Measurements from ENCODE around the gene KLHL40. TPM values are rescaled to one million over a fixed set of nuclear protein-coding genes. Genes with fewer than 3 reads are reported as not detected.

KLHL40 gene
- total and polyA plus RNA-seq, 10 of the 15 experiments (the other 5 are each of a cell fraction or from before 2014, with no cell fraction given), result not detected

DNA sequence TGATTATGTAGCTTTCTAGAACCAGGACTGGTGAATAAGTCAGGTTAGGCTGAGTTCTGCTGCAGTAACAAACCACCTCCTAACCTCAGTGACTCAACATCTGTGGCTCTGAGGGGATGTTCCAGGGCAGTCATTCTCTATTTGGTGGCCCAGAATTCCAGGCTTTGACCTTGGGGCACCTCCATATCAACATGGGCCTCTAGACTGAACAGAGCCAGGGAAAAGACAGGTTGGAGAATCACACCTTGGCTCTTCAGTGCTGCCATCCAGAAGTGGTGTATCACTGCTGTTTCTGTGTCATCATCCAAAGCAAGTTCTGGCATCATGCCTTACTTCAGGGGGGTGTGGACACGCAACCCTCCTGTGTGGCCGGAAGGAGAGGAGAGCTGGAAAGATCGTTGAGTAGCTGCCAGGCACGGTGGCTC, 16.5 kb upstream of the KLHL40 start:
- no peaks in the 10 kb centered on the region for H4K20me1 ChIP-seq (ENCODE audit: control insufficient read depth, insufficient read depth)
- SMC1A ChIA-PET (ENCODE audit: uncharacterized antibody, unreplicated experiment), result no interaction called here
- TF ChIP-seq WRNIP1 (IDR thresholded peaks at IDR 0.05; ENCODE audit: borderline replicate concordance, low read depth, low read length), result no peak
- TF ChIP-seq ZNF384 (IDR thresholded peaks at IDR 0.05; ENCODE audit: borderline replicate concordance, low read depth, low read length), result no peak
- no peaks in the 10 kb centered on the region for H3K36me3 ChIP-seq (ENCODE audit: control insufficient read depth in 2 of 2, insufficient read depth in 2 of 2, low read length in 1 of 2)
- no peaks in the 10 kb centered on the region for H3K79me2 ChIP-seq (ENCODE audit: control insufficient read depth, insufficient read depth, low read length)
- no peaks in the 10 kb centered on the region; the same call in 2 of the 3 replicates for H3K9me3 ChIP-seq (replicated peaks; ENCODE audit: control insufficient read depth, insufficient read depth, low read length)
- H3K4me3 ChIP-seq, result no peak overlapping the region
- DNase-seq (ENCODE audit: low read depth, low spot score) (no peak), FAIRE-seq (no peak), ATAC-seq (no peak)
- peaks cover 4% of the 10 kb centered on the region for H3K4me1 ChIP-seq (ENCODE audit: control insufficient read depth, insufficient read depth, low read length)
- in situ Hi-C loops (cut with MboI) (no loop called here), intact Hi-C loops (cut with micrococcal nuclease; ENCODE audit: unreplicated experiment) (no loop called here)
- CTCF ChIA-PET, result no interaction called here
- RAD21 ChIA-PET (ENCODE audit: unreplicated experiment), result no interaction called here
- H3K4me2 ChIP-seq (ENCODE audit: control insufficient read depth, insufficient read depth), result no peak overlapping the region
- H3K9ac ChIP-seq (ENCODE audit: control insufficient read depth, insufficient read depth, low read length), result no peak overlapping the region
- no peak overlapping the region for H2AFZ ChIP-seq (ENCODE audit: control insufficient read depth, low read depth, low read length)
- BruUV-seq (replicated peaks), result no TSS peak
- POLR2A ChIA-PET, result interaction anchor here (0.9 kb wide), 1 partner anchor 14 kb away, joined by 3 read pairs; no protein-coding TSS in a partner anchor
- no peak overlapping the region for H3K27ac ChIP-seq (ENCODE audit: control insufficient read depth, insufficient read depth)
- 63% methylated on average over 4 of the region's 4 CpGs for WGBS (ENCODE audit: insufficient coverage, insufficient replicate concordance, low lambda C conversion rate, missing lambda C conversion rate)
- H3K27me3 ChIP-seq (replicated peaks in 1 of 2; ENCODE audit: control insufficient read depth in 2 of 2, insufficient read depth in 2 of 2, low read length in 1 of 2), result no peaks in the 10 kb centered on the region

DNA sequence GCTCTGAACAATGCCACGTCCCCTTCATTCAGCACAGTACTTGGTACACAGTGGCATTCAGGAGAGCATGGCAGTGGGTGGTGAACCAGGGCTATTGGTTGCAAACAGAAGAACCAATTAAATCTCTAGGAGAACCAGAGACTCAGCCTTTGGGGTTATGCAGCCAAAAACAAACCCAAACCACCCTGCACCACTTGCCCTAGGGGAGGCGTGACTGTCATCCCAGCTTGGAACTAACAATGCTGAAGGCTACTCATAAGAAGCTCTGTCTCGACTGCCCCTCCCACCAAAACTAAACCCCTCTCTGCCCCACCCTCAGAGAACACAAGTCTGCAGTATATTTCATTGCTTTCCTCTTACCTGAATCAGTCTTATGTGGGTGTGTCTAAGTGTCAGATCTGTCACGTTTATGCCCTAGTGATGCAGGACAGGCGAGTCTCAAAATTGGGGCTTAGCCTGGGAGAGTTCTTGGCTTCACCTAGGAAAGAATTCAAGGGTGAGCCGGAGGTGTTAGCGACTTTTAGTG, 15.2 kb upstream of the KLHL40 start:
- ChIA-PET POLR2A (no interaction called here), SMC1A (ENCODE audit: uncharacterized antibody, unreplicated experiment) (no interaction called here), CTCF (no interaction called here), RAD21 (ENCODE audit: unreplicated experiment) (no interaction called here)
- in situ Hi-C loops (cut with MboI), result no loop called here
- Histone ChIP-seq H3K79me2 (ENCODE audit: control insufficient read depth, insufficient read depth, low read length) (no peaks in the 10 kb centered on the region), H3K9me3 (replicated peaks; ENCODE audit: control insufficient read depth, insufficient read depth, low read length) (no peaks in the 10 kb centered on the region; the same call in 2 of the 3 replicates), H3K27me3 (replicated peaks in 1 of 2; ENCODE audit: control insufficient read depth in 2 of 2, insufficient read depth in 2 of 2, low read length in 1 of 2) (no peaks in the 10 kb centered on the region), H3K27ac (ENCODE audit: control insufficient read depth, insufficient read depth) (no peak overlapping the region), H3K36me3 (ENCODE audit: control insufficient read depth in 2 of 2, insufficient read depth in 2 of 2, low read length in 1 of 2) (no peaks in the 10 kb centered on the region), H4K20me1 (ENCODE audit: control insufficient read depth, insufficient read depth) (no peaks in the 10 kb centered on the region), H3K4me1 (ENCODE audit: control insufficient read depth, insufficient read depth, low read length) (no peaks in the 10 kb centered on the region), H3K9ac (ENCODE audit: control insufficient read depth, insufficient read depth, low read length) (no peak overlapping the region), H3K4me3 (no peak overlapping the region), H2AFZ (ENCODE audit: control insufficient read depth, low read depth, low read length) (no peak overlapping the region), H3K4me2 (ENCODE audit: control insufficient read depth, insufficient read depth) (no peak overlapping the region)
- DNase-seq (ENCODE audit: low read depth, low spot score) (no peak), FAIRE-seq (no peak), ATAC-seq (no peak)
- WGBS (ENCODE audit: insufficient coverage, insufficient replicate concordance, low lambda C conversion rate, missing lambda C conversion rate), result 39% methylated on average over 7 of the region's 7 CpGs
- BruUV-seq (replicated peaks), result no TSS peak
- intact Hi-C loops (cut with micrococcal nuclease; ENCODE audit: unreplicated experiment), result no loop called here
- TF ChIP-seq, protein P1, sequence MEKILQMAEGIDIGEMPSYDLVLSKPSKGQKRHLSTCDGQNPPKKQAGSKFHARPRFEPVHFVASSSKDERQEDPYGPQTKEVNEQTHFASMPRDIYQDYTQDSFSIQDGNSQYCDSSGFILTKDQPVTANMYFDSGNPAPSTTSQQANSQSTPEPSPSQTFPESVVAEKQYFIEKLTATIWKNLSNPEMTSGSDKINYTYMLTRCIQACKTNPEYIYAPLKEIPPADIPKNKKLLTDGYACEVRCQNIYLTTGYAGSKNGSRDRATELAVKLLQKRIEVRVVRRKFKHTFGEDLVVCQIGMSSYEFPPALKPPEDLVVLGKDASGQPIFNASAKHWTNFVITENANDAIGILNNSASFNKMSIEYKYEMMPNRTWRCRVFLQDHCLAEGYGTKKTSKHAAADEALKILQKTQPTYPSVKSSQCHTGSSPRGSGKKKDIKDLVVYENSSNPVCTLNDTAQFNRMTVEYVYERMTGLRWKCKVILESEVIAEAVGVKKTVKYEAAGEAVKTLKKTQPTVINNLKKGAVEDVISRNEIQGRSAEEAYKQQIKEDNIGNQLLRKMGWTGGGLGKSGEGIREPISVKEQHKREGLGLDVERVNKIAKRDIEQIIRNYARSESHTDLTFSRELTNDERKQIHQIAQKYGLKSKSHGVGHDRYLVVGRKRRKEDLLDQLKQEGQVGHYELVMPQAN (conservative IDR thresholded peaks at IDR 0.05), result no peak
- TF ChIP-seq, protein P2, sequence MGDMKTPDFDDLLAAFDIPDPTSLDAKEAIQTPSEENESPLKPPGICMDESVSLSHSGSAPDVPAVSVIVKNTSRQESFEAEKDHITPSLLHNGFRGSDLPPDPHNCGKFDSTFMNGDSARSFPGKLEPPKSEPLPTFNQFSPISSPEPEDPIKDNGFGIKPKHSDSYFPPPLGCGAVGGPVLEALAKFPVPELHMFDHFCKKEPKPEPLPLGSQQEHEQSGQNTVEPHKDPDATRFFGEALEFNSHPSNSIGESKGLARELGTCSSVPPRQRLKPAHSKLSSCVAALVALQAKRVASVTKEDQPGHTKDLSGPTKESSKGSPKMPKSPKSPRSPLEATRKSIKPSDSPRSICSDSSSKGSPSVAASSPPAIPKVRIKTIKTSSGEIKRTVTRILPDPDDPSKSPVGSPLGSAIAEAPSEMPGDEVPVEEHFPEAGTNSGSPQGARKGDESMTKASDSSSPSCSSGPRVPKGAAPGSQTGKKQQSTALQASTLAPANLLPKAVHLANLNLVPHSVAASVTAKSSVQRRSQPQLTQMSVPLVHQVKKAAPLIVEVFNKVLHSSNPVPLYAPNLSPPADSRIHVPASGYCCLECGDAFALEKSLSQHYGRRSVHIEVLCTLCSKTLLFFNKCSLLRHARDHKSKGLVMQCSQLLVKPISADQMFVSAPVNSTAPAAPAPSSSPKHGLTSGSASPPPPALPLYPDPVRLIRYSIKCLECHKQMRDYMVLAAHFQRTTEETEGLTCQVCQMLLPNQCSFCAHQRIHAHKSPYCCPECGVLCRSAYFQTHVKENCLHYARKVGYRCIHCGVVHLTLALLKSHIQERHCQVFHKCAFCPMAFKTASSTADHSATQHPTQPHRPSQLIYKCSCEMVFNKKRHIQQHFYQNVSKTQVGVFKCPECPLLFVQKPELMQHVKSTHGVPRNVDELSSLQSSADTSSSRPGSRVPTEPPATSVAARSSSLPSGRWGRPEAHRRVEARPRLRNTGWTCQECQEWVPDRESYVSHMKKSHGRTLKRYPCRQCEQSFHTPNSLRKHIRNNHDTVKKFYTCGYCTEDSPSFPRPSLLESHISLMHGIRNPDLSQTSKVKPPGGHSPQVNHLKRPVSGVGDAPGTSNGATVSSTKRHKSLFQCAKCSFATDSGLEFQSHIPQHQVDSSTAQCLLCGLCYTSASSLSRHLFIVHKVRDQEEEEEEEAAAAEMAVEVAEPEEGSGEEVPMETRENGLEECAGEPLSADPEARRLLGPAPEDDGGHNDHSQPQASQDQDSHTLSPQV (IDR thresholded peaks at IDR 0.05), result no peak
- TF ChIP-seq NBN (IDR thresholded peaks at IDR 0.05), result no peak
- TF ChIP-seq EP300 (IDR thresholded peaks at IDR 0.05; ENCODE audit: borderline replicate concordance in 1 of 2, control insufficient read depth in 1 of 2, low read depth in 2 of 2, low read length in 2 of 2), result no peak
- TF ChIP-seq NFYA (IDR thresholded peaks at IDR 0.05; ENCODE audit: borderline replicate concordance, low read depth, low read length), result no peak
